ENCODE measurements around the gene DLEC1.

The DLEC1 gene

GRCh38 chr3:38011111-38011510 lies 27.9 kb upstream of the DLEC1 start:
- TF ChIP-seq CTCF (conservative IDR thresholded peaks at IDR 0.05; ENCODE audit: control insufficient read depth, insufficient read depth, low read depth, low read length), result no peak
- DNase-seq (ENCODE audit: low read depth), result no peak
- no peak overlapping the region for H3K4me3 ChIP-seq (ENCODE audit: control insufficient read depth, low read depth, low read length)

- no peak for TF ChIP-seq CTCF (conservative IDR thresholded peaks at IDR 0.05; ENCODE audit: control insufficient read depth, insufficient read depth, low read depth, low read length)
- DNase-seq (ENCODE audit: low read depth), result no peak
- no peak overlapping the region for H3K4me3 ChIP-seq (ENCODE audit: control insufficient read depth, low read depth, low read length)
These were observed 23.5 kb upstream of the DLEC1 start for GRCh38 chr3:38015485-38015884.

GRCh38 chr3:38015984-38016383 lies 23.0 kb upstream of the DLEC1 start:
- no peak overlapping the region for H3K4me3 ChIP-seq (ENCODE audit: control insufficient read depth, low read depth, low read length)
- no peak for DNase-seq (ENCODE audit: low read depth)
- no peak for TF ChIP-seq CTCF (conservative IDR thresholded peaks at IDR 0.05; ENCODE audit: control insufficient read depth, insufficient read depth, low read depth, low read length)

GRCh38 chr3:38016410-38016809 lies 22.6 kb upstream of the DLEC1 start:
- TF ChIP-seq CTCF (conservative IDR thresholded peaks at IDR 0.05; ENCODE audit: control insufficient read depth, insufficient read depth, low read depth, low read length), result no peak
- no peak overlapping the region for H3K4me3 ChIP-seq (ENCODE audit: control insufficient read depth, low read depth, low read length)
- DNase-seq (ENCODE audit: low read depth), result no peak

GRCh38 chr3:38016847-38017444 lies 22.1 kb upstream of the DLEC1 start:
- no peak for DNase-seq (ENCODE audit: low read depth)
- no peak for TF ChIP-seq CTCF (conservative IDR thresholded peaks at IDR 0.05; ENCODE audit: control insufficient read depth, insufficient read depth, low read depth, low read length)
- H3K4me3 ChIP-seq (ENCODE audit: control insufficient read depth, low read depth, low read length), result no peak overlapping the region

- no peak for DNase-seq (ENCODE audit: low read depth)
- TF ChIP-seq CTCF (conservative IDR thresholded peaks at IDR 0.05; ENCODE audit: control insufficient read depth, insufficient read depth, low read depth, low read length), result no peak
- no peak overlapping the region for H3K4me3 ChIP-seq (ENCODE audit: control insufficient read depth, low read depth, low read length)
These were observed 21.3 kb upstream of the DLEC1 start for GRCh38 chr3:38017445-38018295.

All from fibroblast of mammary gland (primary cell).